ENCODE results near the gene AXDND1.

AXDND1 gene

GRCh38 chr1:179545321-179545720 is 179.6 kb downstream of the AXDND1 start:
- no peak overlapping the region for H3K9ac ChIP-seq (ENCODE audit: low read length)
- no peak for TF ChIP-seq CTCF (IDR thresholded peaks at IDR 0.05; ENCODE audit: low read length)
- no peak for TF ChIP-seq EZH2 (optimal IDR thresholded peaks at IDR 0.05; ENCODE audit: low read depth, low read length)
- TF ChIP-seq EZH2phosphoT487 (IDR thresholded peaks at IDR 0.05; ENCODE audit: low read length), result no peak
- no peaks in the 10 kb centered on the region for H3K4me1 ChIP-seq (ENCODE audit: low read length)
- no peaks in the 10 kb centered on the region for H3F3A ChIP-seq (ENCODE audit: insufficient read depth, low read length)
- H3K4me3 ChIP-seq (ENCODE audit: low read length), result no peak overlapping the region
- no peak for DNase-seq
- no peaks in the 10 kb centered on the region for H3K36me3 ChIP-seq (replicated peaks; ENCODE audit: insufficient read depth, low read length)
- H3K9me2 ChIP-seq (replicated peaks; ENCODE audit: insufficient read depth, low read length), result no peaks in the 10 kb centered on the region
- no peak overlapping the region for H3K4me2 ChIP-seq (ENCODE audit: low read depth, low read length)
- no peaks in the 10 kb centered on the region for H3K27me3 ChIP-seq (replicated peaks; ENCODE audit: insufficient read depth, low read length)
- no peaks in the 10 kb centered on the region for H4K20me1 ChIP-seq (ENCODE audit: insufficient read depth, low read length)
- H3K27ac ChIP-seq (ENCODE audit: low read length), result no peak overlapping the region
- H2AFZ ChIP-seq (ENCODE audit: low read length), result no peak overlapping the region
- no peaks in the 10 kb centered on the region for H3K9me3 ChIP-seq (replicated peaks; ENCODE audit: insufficient read depth, low read length)
- H3K79me2 ChIP-seq (ENCODE audit: low read length), result no peaks in the 10 kb centered on the region

GRCh38 chr1:179547021-179547535 is 181.3 kb downstream of the AXDND1 start:
- H2AFZ ChIP-seq (ENCODE audit: low read length), result no peak overlapping the region
- no peak overlapping the region for H3K9ac ChIP-seq (ENCODE audit: low read length)
- no peak overlapping the region for H3K27ac ChIP-seq (ENCODE audit: low read length)
- H3K4me1 ChIP-seq (ENCODE audit: low read length), result no peaks in the 10 kb centered on the region
- H3K4me2 ChIP-seq (ENCODE audit: low read depth, low read length), result no peak overlapping the region
- no peak for TF ChIP-seq CTCF (IDR thresholded peaks at IDR 0.05; ENCODE audit: low read length)
- TF ChIP-seq EZH2phosphoT487 (IDR thresholded peaks at IDR 0.05; ENCODE audit: low read length), result no peak
- no peak for TF ChIP-seq EZH2 (optimal IDR thresholded peaks at IDR 0.05; ENCODE audit: low read depth, low read length)
- DNase-seq, result no peak
- H3K9me3 ChIP-seq (replicated peaks; ENCODE audit: insufficient read depth, low read length), result no peaks in the 10 kb centered on the region
- H4K20me1 ChIP-seq (ENCODE audit: insufficient read depth, low read length), result no peaks in the 10 kb centered on the region
- no peaks in the 10 kb centered on the region for H3F3A ChIP-seq (ENCODE audit: insufficient read depth, low read length)
- H3K36me3 ChIP-seq (replicated peaks; ENCODE audit: insufficient read depth, low read length), result no peaks in the 10 kb centered on the region
- H3K79me2 ChIP-seq (ENCODE audit: low read length), result no peaks in the 10 kb centered on the region
- no peaks in the 10 kb centered on the region for H3K9me2 ChIP-seq (replicated peaks; ENCODE audit: insufficient read depth, low read length)
- H3K27me3 ChIP-seq (replicated peaks; ENCODE audit: insufficient read depth, low read length), result no peaks in the 10 kb centered on the region
- no peak overlapping the region for H3K4me3 ChIP-seq (ENCODE audit: low read length)

- Histone ChIP-seq H3K79me2 (ENCODE audit: low read length) (no peaks in the 10 kb centered on the region), H3F3A (ENCODE audit: insufficient read depth, low read length) (no peaks in the 10 kb centered on the region), H3K9me3 (replicated peaks; ENCODE audit: insufficient read depth, low read length) (no peaks in the 10 kb centered on the region), H3K4me3 (ENCODE audit: low read length) (no peak overlapping the region), H3K4me2 (ENCODE audit: low read depth, low read length) (no peak overlapping the region), H3K36me3 (replicated peaks; ENCODE audit: insufficient read depth, low read length) (no peaks in the 10 kb centered on the region), H3K9me2 (replicated peaks; ENCODE audit: insufficient read depth, low read length) (no peaks in the 10 kb centered on the region), H3K4me1 (ENCODE audit: low read length) (no peaks in the 10 kb centered on the region), H3K9ac (ENCODE audit: low read length) (no peak overlapping the region), H3K27me3 (replicated peaks; ENCODE audit: insufficient read depth, low read length) (no peaks in the 10 kb centered on the region), H4K20me1 (ENCODE audit: insufficient read depth, low read length) (no peaks in the 10 kb centered on the region), H2AFZ (ENCODE audit: low read length) (no peak overlapping the region), H3K27ac (ENCODE audit: low read length) (no peak overlapping the region)
- DNase-seq, result no peak
- no peak for TF ChIP-seq EZH2 (optimal IDR thresholded peaks at IDR 0.05; ENCODE audit: low read depth, low read length)
- no peak for TF ChIP-seq EZH2phosphoT487 (IDR thresholded peaks at IDR 0.05; ENCODE audit: low read length)
- no peak for TF ChIP-seq CTCF (IDR thresholded peaks at IDR 0.05; ENCODE audit: low read length)
Observed at GRCh38 chr1:179548666-179549367, 183.0 kb downstream of the AXDND1 start.

Measured in MM.1S (cell line).